Stimulated activated CD4-positive, alpha-beta T cell treated with anti-CD3 and anti-CD28 coated beads, Interleukin-15, amount 100 ng/mL, for 1 hour (primary cell): ENCODE measurements around the gene CADPS2.

Experiments
- DNase-seq, 2 donors: peaks; one replicate each; pipeline ENCODE4 v3.0.0-alpha.2; 2020; ENCODE audit warnings: low read depth in 1 of 2, low spot score in 1 of 2

The CADPS2 gene

DNA sequence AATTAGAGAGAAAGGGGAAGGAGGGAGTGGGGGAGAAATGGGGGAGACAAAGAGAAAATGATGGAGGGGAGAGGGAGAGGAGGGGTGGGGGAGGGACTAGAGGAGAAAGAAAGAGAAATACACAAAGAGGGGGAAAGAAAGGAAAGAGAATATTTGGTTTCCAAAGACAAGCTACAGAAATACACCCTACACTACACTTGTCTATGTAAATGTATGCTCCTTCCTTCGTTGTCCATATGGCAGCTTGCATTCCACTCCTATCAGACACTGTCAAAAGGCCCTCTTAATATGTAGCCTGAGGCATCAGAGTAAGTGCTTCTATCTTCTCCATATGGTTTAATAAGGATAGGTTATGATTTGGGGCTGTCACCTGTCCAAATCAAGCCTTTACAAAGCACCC, 488.9 kb downstream of the CADPS2 start:
- no peak for DNase-seq

DNA sequence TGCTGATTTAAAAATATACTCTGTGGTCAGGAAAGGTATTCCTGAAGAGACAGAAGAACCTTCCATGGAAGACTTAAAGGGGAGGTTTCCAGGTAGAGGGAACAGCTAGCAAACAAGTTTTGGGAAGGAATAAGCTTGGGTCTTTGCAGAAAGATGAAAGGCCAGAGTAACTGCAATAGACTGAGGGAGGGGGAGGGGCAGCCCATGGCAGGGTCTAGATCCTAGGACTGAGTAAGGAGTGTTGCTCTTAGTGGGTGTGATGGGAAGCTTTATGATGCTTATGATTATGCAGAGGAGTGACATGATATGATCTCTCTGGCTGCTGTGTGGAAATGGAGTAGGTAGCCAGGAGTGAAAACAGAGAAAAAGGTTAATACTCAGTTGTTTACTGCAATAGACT, 491.7 kb downstream of the CADPS2 start:
- DNase-seq = no peak

- no peak for DNase-seq
Observed at GRCh38 chr7:122384528-122384927, 501.7 kb downstream of the CADPS2 start.

DNA sequence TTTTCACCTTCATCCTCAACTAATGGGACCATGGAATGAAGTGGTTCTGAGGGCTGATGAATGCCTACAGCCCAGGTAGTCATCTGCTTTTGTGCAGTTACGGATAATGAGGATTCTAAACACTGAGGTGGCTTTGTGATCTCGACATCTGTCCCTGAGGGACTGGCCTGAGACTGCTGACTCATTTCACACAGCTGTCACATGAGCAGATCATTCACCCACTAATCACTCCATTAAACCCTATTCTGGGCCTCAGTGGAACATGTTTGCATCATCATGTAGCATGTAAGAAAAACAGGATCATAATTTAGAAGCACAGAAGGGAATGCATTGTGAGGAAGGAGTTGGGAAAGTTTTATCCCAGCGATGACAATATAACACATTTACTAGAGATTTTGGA, 502.3 kb downstream of the CADPS2 start:
- DNase-seq = no peak

GRCh38 chr7:122380992-122381391, 505.3 kb downstream of the CADPS2 start:
- no peak for DNase-seq

GRCh38 chr7:122379491-122379890, 506.8 kb downstream of the CADPS2 start:
- DNase-seq = no peak

DNA sequence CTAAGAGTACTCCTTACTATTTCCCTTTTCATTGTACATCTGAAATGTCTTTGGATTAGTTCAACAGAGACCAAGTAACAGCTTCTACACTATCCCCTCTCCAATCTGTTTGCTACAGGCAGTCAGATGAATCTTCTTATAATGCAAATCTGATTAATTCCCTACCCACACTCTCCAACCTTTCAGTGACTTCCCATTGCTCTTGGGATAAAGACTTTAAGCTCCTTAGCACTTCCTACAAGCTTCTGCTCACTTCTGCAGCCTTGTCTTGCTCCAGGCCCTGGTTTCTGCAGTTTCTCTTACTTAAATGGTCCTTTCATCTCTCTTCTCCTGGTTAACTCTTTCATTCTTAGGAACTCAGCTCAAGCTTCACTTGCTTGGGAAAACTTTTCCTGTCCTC, 516.5 kb downstream of the CADPS2 start:
- DNase-seq = no peak

- DNase-seq = no peak
Observed at GRCh38 chr7:122364761-122365280, 521.4 kb downstream of the CADPS2 start.

GRCh38 chr7:122363144-122363543, 523.1 kb downstream of the CADPS2 start:
- DNase-seq = no peak

- no peak for DNase-seq
Observed at GRCh38 chr7:122362473-122362872, 523.8 kb downstream of the CADPS2 start.

GRCh38 chr7:122354656-122355055, 531.6 kb downstream of the CADPS2 start:
- no peak for DNase-seq

- DNase-seq = no peak
Observed at GRCh38 chr7:122352454-122352853, 533.8 kb downstream of the CADPS2 start.

- no peak for DNase-seq
Observed at GRCh38 chr7:122350701-122351100, 535.6 kb downstream of the CADPS2 start.

DNA sequence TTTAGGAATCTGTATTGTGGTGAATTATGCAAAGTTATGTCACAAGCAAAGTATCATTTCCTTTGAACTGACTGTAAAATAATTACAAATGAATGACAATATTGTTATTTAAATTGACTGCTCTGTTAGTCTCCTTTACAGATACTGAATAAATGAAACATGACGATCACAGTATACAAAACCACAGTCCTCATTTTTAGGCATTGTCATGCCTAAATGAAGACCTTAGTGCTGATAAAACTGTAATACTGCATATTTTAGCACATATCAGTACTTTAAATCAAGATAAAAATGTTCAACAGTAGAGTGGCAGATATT, 542.0 kb downstream of the CADPS2 start:
- no peak for DNase-seq

DNA sequence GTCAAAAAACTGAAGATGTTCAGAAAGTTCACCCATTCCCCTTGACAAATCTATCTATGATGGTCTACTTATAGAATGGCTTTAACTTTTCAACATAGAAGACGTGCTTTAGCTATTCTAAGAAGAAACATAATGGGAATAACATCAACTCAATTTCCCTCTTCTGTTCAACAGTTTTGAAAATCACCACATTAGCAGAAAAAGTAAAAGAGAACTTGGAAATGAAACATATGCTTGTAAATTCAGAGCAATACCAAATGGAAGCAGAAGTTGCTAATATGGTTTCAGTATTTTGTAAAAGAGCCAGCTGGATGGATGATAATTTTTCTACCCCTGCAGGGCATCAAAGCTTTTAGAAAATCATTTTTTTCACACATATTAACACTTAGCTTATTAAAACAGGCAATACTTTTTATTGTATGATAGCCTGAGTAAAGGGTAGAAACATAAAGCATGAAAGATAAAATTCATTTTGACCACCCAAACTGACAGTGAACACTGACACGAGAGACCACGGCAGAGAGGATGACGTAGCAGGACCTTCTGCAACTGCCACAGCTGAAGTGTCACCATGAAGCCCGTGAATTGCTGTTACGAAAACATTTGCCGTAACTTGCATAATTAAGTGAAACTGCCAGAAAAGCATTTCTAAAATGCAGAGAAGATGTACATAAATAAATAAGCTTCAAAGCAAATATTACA, 542.5 kb downstream of the CADPS2 start:
- no peak for DNase-seq

DNA sequence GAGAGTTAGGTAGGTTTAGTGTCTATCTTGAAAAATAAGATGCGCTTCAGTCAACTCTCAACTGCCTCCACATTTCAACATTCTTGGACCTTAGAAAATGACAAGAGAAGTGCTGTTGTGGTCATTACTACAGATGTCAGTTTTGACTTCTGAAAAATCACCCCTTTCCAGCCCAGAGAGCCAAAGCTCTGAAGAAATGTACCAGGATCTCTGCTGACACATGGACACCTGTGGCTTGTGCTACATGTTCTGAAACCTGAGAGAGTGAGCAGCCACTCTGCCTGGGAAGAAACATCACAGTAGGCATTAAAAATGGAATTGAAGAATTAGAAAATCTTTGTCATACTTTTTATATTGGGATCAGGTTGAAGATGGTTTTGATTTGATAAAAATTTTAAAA, 545.8 kb downstream of the CADPS2 start:
- no peak for DNase-seq

DNA sequence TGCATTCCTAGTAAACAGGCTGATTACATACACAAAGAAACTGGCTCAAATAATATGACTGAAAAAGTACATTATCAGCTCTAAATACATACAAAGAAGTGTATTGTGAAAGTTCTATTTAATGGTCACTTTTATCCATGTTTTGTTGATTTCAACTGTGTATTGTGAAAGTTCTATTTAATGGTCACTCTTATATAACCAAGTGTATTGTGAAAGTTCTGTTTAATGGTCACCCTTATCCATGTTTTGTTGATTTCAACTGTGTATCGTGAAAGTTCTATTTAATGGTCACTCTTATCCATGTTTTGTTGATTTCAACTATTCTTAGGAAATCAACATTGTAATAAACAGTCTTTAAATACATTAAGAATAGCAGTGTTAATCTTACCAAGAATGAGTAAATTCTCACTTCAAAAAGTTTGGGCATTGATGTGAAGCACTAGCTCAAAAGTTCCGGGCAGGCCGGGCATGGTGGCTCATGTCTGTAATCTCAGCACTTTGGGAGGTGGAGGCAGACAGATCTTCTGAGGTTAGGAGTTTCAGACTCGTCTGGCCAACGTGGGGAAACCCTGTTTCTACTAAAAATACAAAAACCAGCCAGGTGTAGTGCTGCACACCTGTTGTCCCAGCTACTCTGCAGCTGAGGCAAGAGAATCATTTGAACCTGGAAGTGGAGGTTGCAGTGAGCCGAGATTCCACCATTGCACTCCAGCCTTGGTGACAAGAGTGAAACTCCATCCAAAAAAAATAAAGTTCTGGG, 546.9 kb downstream of the CADPS2 start:
- no peak for DNase-seq

GRCh38 chr7:122337011-122337410, 549.2 kb downstream of the CADPS2 start:
- DNase-seq = no peak

DNA sequence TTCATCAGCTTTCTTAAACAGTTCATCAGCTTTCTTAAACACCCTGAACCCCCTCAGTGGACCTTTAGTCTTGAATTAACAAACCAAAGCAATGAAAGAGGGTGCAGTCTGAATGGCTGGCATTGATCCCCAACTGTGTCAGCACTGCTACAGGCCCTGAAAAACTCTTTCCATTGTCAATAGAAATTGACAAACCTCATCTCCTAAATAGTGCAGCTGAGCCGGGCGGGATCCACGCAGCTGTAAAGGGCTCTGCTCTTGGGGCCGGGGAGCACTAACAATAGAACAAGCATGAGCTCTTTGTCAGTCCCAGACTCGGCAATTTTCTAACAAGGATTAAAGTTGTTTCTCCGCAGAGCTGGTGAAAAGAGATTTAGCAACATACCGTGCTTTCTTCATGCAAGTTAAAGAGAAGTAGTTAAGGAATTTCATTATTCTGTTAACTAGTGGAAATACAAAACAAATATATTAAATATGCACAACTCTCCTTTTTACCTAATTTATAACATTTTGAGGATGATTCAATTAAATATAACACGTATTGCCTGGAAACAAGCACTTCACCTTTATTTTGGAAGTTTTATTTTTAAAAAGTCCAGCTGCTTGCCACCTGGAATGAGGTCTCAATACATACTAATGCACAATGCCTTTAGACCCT, 557.0 kb downstream of the CADPS2 start:
- no peak for DNase-seq

DNA sequence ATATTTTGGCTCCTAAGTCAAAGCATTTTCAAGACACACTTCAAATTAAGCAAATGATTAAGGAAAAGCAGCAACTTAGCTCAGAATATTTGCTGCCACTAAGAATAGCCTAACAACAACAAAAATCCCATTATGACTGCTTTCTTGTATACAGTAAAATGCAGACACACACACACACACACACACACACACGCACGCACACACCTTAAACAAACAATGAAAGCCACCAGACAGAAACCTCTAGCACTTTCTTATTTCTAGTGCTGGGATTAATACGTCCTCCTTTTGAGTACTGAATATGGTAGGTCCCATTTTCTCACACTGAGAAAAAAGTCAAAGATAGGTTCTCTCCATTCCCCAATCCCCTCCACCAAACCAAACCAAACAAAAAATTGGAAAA, 558.3 kb downstream of the CADPS2 start:
- no peak for DNase-seq

DNA sequence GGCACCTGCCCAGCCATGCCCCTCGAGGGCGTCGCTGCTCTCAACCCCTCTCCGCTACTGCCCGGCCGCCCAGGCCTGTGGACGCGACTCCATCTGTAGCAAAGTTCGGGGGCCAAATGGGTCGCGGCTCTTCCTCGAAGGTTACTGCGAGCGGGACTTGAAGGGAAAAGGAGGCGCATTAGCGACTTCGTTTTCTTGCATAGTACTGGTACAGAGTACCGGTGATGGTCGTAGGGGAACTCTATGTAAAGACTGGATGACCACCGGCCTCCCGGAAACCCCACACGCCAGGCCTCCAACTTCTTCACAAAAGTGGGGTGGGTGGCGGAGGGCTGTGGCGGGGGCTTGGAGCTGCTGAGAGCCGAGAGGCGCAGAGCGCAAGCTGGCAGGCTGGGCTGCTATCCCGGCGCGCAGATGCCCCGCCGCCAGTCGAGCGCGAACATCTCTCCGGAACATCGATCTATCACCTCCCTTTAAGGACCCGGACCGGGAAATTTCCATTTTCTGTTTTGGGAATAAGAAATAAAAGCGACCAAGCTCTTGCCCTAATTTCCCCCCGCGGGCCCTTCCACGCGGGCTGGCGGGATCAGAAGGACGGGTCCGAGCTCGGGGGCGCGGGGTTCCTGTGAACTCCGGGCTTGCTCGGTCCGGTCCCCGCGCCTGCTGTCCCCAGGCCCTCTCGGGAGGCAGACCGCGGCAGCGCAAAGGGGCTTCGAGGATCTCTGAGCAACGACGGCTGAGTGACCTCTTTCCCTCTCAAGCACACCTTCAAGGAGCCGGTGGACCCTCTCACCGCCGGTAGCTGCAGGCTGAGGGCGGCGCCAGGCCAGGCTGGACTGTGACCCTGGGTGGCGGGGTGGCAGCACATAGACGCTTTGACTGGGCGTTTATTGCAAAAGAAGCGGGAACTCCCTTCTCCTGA, 569.5 kb downstream of the CADPS2 start:
- no peak for DNase-seq
